CD4-positive, alpha-beta T cell treated with Interleukin-4 for 4 hours (primary cell): ENCODE measurements around the gene SLC8B1.

ENCODE experiments used
- DNase-seq: peaks from one replicate; pipeline ENCODE4 v3.0.0-alpha.2; 2020

The SLC8B1 gene

DNA sequence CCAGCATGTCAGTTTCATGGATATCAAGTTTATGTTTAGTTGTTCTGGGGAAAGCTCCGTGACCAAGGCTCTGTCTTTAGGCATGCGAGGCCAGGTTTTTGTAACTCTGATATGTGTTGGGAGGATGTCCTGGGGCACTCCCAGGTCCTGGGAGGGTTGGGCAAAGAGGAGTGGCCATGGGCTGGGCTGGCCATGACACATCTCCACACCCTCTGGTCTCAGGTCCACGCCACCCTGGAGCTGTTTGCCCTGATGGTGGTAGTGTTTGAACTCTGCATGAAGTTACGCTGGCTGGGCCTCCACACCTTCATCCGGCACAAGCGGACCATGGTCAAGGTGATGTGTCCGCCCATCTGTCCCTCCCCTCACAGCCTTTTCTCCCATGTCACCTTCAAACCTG lies 67.3 kb downstream of the SLC8B1 start:
- DNase-seq, result no peak

DNA sequence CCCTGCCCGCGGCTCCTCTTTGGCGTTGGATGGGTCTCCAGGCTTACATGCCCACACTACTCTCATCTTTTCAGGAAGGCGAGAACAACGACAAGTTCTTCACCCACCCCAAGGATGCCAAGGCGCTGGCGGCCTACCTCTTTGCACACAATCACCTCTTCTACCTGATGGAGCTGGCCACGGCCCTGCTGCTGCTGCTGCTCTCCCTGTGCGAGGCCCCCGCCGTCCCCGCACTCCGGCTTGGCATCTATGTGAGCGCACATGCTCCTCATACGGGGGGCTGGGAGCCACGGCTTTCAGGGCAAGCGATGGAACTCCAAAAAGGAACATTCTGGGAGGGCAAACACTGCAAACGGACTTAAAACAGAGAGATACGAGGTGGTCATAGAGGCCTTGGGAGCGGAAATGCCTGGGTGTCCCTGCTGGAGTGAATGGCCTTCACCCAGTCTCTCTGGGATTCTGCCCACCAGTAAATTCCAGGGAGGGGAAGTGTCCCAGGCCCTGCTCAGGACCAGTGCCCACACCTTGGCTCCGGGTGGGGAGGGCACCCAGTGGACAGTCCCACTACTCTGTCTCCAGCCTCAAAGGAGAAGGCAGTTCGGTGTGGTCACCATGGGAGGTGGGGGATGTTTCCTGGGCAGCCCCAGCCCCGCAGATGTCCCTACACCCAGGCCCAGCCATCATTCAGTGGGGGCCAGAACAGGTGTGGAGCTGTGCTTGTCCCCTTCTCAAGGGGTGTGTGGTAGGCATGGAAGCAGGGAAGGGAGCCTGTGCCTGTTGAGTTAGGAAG lies 68.6 kb downstream of the SLC8B1 start:
- no peak for DNase-seq

DNA sequence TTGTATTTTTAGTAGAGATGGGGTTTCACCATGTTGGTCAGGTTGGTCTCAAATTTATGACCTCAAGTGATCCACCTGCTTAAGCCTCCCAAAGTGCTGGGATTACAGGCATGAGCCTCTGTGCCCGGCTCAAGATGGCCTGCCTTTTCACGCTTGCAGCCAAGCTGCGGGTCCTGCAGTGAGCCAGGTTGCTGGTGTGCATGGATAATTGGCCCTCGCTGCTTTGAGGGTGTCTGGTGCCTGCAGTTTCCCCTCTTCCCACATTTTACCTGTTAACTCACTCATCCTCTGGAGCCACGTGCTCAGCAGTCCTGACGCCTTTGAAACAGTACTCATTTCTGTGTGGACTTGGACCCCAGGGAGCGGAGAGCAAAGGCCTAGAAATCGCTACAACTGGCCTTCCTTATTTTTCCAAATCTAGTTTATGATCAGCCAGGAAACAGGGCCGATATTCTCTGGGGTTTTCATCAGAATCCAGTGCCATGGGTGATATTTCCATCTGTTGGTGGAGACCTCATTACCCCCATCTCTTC lies 71.4 kb downstream of the SLC8B1 start:
- DNase-seq, result no peak

DNA sequence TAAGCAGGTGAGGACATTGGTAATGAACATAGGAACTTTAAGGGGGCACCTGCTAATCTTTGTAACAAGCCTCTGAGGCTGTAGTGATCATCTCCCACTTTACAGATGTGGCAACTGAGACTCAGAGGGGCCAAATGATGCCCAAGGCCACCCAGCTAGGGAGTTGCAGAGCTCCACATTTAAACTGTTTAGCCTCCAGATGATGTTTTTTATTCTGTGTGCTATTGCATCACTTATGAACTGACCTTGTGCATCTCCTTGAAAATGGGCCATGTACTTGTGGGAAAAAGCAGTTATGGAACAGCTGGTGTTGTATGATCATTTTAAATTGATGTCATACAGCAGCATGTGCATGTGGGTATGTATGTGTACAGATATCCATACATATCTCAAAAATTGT lies 72.2 kb downstream of the SLC8B1 start:
- no peak for DNase-seq

DNA sequence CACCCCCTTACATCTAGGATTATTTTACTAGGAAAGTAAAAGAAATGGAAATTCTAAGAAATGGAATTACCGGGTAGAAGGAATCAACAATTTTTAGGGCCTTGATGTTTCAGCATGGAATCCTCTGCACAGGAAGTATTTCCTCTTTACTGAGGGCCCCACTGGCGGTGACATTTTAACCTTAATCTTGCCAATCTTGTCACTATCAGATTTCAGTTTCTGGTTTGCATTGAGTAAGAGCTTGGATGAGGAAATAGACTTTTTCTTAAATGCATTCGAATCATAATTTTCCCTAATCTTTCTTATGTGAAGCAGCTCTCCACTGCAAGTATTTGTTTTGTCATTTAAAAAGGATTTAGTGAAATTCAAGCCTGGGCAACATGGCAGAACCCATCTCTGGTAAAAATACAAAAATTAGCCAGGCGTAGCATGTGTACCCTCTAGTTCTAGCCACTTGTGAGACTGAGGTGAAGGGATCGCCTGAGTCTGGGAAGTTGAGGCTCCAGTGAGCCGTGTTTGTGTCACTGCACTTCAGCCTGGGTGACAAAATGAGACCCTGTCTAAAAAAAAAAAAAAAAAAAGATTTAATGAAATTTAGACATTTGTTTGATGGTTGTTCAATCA lies 73.0 kb downstream of the SLC8B1 start:
- peak; percentile 27 for DNase-seq

DNA sequence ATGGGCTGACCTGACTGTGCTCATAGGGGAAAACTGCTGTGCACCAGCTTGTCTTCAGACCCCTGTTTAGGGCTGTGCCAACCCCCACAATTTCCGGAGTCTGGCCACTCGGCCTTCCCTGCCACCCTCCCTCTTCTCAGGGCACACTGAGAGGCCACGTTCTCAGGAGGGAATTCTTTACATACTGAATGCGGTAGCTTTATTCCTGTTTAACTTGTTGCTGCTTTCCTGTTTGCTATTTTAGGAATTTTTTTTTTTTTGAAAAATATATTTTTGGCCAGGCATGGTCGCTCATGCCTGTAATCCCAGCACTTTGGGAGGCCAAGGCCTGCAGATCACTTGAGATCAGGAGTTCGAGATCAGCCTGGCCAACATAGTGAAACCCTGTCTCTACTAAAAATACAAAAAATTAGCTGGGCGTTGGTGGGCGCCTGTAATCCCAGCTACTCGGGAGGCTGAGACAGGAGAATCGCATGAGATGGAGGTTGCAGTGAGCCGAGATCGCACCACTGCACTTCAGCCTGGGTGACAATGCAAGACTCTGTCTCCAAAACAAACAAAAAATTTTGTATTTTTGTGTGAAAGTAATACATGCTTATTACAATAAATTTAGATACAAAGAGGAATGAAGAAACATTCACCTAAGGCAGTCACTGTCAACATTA lies 74.1 kb downstream of the SLC8B1 start:
- no peak for DNase-seq

DNA sequence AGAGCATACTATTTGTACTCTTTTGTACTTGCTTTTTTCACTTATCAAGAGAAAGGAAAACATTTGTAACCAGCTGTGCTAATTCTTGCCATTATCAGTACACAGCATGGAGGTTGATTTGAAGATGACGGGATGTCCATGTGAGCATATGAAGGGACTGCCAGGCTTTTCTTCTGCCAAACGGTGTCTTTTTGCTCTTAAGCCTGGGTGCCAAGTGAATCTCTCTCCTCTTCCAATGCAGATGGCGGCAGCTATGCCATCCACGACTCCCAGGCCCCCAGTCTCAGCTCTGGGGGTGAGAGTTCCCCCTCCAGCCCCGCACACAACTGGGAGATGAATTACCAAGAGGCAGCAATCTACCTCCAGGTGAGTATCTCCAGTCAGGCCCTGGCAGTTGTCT lies 74.8 kb downstream of the SLC8B1 start:
- no peak for DNase-seq

DNA sequence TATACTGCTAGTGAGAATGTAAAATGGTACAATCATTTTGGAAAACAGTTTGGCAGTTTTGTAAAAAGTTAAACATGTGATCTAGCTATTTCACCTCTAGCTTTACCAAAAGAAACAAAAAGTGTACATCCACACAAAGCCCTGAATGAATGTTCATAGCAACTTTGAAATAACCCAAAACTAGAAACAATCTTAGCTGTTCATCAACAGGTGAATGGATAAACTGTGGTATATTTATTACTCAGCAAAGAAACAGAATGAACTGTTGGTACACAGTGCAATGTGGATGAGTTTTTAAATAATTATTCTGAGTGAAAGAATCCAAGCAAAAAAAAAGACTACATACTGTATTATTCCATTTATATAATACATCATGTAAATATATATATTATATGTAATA lies 77.3 kb downstream of the SLC8B1 start:
- DNase-seq, result no peak

DNA sequence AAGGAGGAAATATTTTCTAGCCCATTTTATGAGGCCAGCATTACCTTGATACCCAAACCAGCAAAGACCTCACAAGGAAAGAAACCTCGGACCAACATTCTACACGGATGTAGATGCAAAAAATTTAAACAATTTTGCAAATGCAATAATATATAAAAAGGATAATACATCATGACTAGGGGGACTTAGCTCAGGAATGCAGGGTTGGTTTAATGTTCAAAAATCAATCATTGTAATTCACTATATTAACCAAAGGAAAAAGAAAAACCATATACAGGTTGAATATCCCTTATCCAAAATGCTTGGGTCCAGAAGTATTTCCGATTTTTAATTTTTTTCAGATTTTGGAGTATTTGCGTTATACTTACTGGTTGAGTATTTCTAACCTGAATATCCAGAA lies 80.6 kb downstream of the SLC8B1 start:
- no peak for DNase-seq

DNA sequence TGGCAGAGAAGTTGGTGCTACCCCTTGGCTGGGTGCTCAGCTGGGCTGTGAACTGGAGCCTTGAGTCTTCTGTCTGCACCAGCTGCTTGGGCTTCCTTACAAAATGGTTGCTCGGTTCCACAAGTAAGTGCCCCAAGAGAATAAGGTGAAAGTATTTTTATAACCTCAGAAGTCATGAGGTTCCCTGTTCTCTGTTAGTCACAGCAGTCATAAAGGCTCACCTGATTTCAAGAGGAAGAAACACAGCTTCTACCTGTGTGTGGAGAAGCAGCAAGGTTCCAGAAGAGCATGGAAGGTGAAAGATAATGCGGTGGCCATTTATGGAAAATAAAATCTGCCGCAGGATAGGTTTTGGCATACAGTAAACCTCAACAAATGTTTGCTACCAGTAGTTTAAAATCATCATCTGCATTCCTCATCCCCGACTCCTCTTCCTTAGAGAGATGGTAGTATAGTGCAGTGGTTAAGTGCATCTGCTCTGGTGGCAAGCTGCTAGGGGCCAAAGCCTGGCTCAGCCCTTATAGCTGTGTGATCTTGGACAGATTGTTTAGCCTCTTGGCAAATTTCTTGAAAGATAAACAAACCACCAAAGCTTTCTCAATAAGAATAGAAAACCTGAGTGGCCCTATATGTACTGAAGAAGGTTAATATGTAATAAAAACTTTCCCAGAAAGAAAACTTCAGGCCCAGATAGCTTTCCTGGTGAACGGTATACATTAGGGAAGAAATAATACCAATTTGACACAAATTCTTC lies 81.2 kb downstream of the SLC8B1 start:
- no peak for DNase-seq

DNA sequence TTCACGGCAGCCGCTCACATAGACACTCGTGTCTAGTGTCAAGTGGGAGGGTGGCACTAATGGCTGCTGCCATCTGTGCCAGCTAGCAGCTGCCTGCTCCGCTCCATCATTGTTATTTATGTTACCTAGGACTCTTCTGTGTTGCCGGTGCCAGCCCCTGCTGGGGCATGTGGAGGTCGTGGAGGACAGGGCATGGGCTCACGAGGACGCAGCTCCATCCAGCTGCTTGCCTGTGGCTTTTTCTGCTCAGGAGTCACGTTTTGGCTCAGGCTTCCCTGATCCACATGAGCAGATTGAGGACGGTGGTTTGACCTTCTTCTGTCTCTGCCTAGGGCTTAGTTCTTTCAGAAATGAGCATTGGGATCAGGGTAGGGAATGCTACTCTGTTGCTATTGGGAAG lies 82.4 kb downstream of the SLC8B1 start:
- no peak for DNase-seq

DNA sequence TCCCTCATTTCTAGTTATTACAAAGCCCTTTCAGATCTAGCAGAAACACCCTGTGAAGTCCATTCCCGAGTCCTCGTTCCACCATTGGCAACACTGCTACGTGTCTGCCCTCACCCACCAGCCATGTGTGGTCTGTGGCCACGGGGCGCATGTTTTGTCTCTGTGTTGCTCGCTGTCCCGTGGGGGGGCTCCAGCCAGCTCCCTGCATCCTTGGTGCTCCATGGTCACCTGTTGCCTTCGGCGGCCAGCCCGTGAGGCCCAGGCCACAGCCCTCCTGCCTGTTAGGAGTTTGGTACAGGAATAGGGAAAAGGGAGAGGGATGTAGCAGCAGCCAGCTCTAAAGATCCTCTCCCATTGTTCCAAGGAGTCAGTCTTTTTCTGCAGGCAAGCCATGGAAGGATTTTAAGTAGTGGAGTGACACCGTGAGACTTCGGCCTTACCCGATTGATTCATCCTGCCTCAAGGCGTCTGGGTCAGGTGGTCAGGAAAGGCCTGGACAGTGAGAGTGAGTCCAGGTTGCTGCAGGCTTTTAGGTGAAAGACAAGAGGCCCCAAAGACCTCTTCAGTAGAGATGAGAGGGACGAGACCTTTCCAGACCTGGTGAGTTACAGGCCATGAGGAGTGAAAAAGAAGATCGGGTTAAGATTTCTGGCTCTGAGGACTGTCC lies 83.4 kb downstream of the SLC8B1 start:
- DNase-seq, result no peak

DNA sequence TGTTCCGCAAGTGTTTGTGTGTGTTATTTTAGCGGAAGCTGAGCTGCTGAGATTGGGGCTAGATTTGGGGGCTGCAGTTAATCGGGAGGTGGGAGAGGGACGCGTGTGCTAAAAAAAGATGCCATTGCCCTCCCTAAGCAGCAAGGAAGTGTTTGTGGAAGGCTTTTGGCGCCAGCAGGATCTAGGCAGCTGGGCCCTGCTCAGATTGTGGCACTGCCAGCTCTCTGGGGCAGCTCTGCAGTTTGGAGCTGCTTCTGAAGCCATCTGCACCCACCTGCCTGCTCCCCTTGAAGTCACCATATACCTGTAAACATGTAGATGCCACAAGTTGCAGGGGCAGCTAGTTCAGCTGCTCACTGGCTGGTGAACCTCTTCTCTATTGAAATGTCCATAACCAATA lies 84.9 kb downstream of the SLC8B1 start:
- DNase-seq, result no peak

DNA sequence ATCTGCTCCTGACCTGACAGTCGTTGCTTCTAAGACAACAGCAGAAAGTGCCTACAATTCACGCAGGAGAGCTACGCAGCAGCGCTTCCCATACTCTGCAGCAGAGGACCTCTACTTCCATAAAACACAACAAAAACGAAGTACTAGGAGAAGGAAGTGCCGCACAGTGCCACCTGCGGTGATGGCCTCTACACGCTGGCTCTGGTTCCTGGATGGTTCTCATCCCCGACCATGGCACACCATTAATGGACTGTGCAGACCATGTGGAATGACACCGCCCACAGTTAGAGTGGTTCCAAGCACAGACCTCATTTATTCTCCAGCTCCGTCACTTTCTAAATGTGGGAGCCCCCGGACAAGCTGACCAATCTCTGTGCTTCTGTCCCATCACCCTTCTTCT lies 85.4 kb downstream of the SLC8B1 start:
- no peak for DNase-seq

DNA sequence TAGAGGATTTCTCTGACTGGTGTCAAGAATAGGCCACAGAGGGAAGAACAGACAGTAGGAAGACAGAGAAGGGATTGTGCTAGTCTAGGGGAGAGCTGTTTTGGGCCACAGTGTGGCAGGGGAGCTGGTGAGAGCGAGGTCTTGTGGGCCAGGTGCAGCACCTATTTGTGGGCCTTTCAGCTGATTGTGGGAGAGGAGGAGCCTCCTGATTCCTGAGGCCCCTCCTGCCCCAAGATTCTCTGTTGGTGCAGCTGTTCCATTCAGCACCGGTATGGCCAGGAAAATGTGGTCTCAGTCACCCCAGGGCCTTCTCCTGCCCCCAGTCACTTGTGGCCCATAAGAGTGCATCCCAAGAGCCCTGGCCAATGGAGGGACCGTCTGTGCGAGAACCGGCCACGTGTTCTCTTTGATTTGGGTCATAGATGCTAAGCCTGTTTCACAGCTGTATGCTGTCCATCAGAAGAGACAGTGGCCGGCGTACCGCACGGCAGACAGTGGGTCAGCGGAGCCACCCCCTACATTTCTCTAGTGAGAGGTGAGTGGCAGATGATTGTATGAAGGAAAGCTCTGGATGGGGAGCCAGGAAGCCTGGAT lies 86.0 kb downstream of the SLC8B1 start:
- DNase-seq, result no peak
